Mammary epithelial cell (primary cell): Measurements from ENCODE around the gene MPIG6B.

ENCODE experiments used
- EZH2 ChIP-seq: IDR thresholded peaks from 2 replicates; pipeline ENCODE4 v1.6.1; 2012; ENCODE audit warnings: low read length, inconsistent platforms, borderline replicate concordance
- TF ChIP-seq, protein P1 (sequence below), 2 donors: IDR thresholded peaks in 1 of 2; conservative IDR thresholded peaks in 1 of 2; 2 replicates each; pipeline ENCODE4 v1.5.1; 2011 to 2012; ENCODE audit warnings: inconsistent platforms in 2 of 2, low read length in 2 of 2, mild to moderate bottlenecking in 2 of 2, control low read depth in 1 of 2, low read depth in 1 of 2; ENCODE audit not compliant: insufficient read depth in 1 of 2; ENCODE audit errors: extremely low read depth in 1 of 2

DNA sequence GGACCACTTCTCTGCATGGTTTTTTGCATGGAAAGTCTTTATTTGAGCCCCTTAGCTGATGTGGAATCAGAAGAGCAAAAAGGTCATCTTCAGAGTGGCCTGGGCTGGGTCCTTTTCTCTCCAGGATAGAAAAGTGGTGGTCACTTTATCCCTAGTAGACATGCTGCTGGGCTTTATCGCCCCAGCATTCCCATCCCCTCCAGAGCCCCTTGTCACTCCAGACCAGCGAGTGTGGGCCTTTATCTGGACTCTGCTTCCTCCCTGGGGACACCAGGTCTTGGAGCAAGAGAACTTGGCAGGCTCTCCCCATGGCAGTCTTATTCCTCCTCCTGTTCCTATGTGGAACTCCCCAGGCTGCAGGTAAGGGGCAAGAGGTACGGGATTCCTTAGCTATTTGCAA is 16.6 kb upstream of the MPIG6B start, which contains the start of gene LY6G6F:
- TF ChIP-seq, protein P1, sequence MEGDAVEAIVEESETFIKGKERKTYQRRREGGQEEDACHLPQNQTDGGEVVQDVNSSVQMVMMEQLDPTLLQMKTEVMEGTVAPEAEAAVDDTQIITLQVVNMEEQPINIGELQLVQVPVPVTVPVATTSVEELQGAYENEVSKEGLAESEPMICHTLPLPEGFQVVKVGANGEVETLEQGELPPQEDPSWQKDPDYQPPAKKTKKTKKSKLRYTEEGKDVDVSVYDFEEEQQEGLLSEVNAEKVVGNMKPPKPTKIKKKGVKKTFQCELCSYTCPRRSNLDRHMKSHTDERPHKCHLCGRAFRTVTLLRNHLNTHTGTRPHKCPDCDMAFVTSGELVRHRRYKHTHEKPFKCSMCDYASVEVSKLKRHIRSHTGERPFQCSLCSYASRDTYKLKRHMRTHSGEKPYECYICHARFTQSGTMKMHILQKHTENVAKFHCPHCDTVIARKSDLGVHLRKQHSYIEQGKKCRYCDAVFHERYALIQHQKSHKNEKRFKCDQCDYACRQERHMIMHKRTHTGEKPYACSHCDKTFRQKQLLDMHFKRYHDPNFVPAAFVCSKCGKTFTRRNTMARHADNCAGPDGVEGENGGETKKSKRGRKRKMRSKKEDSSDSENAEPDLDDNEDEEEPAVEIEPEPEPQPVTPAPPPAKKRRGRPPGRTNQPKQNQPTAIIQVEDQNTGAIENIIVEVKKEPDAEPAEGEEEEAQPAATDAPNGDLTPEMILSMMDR (conservative IDR thresholded peaks at IDR 0.05 in 1 of 2, IDR thresholded peaks at IDR 0.05 in 1 of 2; ENCODE audit: extremely low read depth in 1 of 2, insufficient read depth in 1 of 2, low read depth in 1 of 2, low read length in 2 of 2), result no peak
- TF ChIP-seq EZH2, result no peak
